ENCODE measurements around the gene HTR2A.

Gene HTR2A

DNA sequence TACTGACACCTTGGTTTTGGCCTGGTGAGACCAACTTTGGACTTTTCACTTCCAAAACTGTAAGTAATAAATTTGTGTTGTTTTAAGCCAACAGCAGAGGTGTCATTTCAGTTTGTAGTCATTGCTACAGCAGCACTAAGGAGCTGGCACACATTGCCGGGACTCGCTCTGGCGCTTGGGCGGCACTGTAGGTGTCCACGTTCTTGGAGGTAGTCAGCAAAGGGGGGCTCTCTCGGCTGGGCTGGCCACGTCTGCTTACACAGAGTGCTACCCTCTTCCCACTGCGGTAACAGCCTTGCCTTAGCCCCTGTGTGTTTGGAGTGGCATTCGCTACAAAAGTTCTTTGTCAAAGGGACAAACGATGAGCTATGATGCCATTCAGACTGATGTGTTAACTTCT, 44.7 kb downstream of the HTR2A start:
- Histone ChIP-seq H2BK120ac (ENCODE audit: insufficient read depth, low read length, poor library complexity) (no peak overlapping the region), H3K9ac (ENCODE audit: low read length) (no peak overlapping the region), H2BK5ac (ENCODE audit: low read depth, low read length, poor library complexity) (no peak overlapping the region), H3K4me2 (ENCODE audit: low read length) (no peak overlapping the region), H3K27me3 (ENCODE audit: insufficient read depth, low read length) (no peaks in the 10 kb centered on the region), H3K9me3 (ENCODE audit: insufficient read depth, low read depth, low read length) (no peaks in the 10 kb centered on the region), H4K8ac (ENCODE audit: low read depth, low read length) (no peak overlapping the region), H2BK12ac (ENCODE audit: low read length) (no peak overlapping the region), H2AFZ (ENCODE audit: insufficient read depth, low read length, poor library complexity) (no peak overlapping the region), H3K18ac (ENCODE audit: low read length) (no peak overlapping the region), H3K4ac (ENCODE audit: low read depth, low read length) (no peak overlapping the region), H3K23ac (ENCODE audit: low read length) (no peak overlapping the region), H4K91ac (ENCODE audit: low read depth, low read length) (no peak overlapping the region), H4K12ac (ENCODE audit: low read depth, low read length) (no peak overlapping the region), H3K4me1 (ENCODE audit: control insufficient read depth in 1 of 2, insufficient read depth in 2 of 2, low read length in 2 of 2) (no peaks in the 10 kb centered on the region), H3K14ac (ENCODE audit: low read length) (no peak overlapping the region), H3K36me3 (ENCODE audit: control insufficient read depth in 1 of 2, insufficient read depth in 2 of 2, low read length in 2 of 2) (no peaks in the 10 kb centered on the region), H3K27ac (ENCODE audit: low read depth, low read length) (no peak overlapping the region), H3K79me2 (ENCODE audit: control insufficient read depth, insufficient read depth, low read length, poor library complexity) (no peaks in the 10 kb centered on the region), H3K4me3 (ENCODE audit: low read depth, low read length) (no peak overlapping the region), H2AK5ac (ENCODE audit: low read length) (no peak overlapping the region), H3K79me1 (ENCODE audit: low read length) (no peaks in the 10 kb centered on the region)
- WGBS (ENCODE audit: extremely low coverage, insufficient coverage, insufficient read length), result no CpG with 5 or more reads among the region's 10 CpGs
- no peak for DNase-seq

DNA sequence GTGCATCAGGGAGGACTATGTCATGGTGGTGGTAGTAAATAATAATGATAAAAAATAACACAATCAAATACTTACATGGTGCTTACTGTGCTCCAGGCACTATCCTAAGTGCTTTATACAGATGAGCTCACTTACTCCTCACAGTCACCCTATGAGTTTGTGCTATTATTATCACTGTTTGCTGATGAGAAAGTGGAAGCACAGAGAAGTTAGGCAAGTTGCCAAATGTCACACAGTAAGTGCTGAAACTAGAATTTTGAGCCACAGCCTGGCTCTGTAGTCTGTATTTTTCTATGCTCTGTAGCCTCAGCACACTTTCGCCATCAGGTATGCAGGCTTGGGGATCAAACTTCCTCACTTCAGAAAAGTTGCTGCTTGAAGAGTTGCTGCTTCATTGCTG, 46.6 kb downstream of the HTR2A start:
- no peak overlapping the region for H3K18ac ChIP-seq (ENCODE audit: low read length)

DNA sequence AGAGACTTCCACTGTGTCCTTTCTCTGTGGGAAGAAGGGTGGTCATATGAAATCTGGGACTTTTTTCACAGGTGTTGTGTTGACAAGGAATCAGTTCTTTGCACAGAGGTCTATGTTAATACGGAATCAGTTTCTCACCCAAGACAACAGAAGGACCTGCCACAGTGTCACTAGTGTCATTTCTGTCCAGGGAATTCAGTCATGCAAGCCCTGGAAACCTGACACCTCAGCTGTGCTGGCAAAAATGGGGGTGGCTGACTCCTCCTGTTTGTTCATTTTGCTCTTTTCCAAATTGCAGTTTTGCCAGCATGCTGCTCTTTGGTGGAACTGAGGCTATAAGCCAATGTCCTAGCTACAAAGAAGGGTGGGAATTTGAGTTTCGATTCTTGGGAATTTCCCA, 50.1 kb downstream of the HTR2A start:
- Histone ChIP-seq H2BK5ac (ENCODE audit: low read depth, low read length, poor library complexity) (no peak overlapping the region), H3K9ac (ENCODE audit: low read length) (no peak overlapping the region), H3K4me3 (ENCODE audit: low read depth, low read length) (no peak overlapping the region), H3K27ac (ENCODE audit: low read depth, low read length) (no peak overlapping the region), H3K18ac (ENCODE audit: low read length) (no peak overlapping the region), H2BK12ac (ENCODE audit: low read length) (no peak overlapping the region), H2AK5ac (ENCODE audit: low read length) (no peak overlapping the region), H4K91ac (ENCODE audit: low read depth, low read length) (no peak overlapping the region), H3K4ac (ENCODE audit: low read depth, low read length) (no peak overlapping the region), H3K4me1 (ENCODE audit: control insufficient read depth in 1 of 2, insufficient read depth in 2 of 2, low read length in 2 of 2) (peaks cover 0 to 6% of the 10 kb centered on the region in 2 experiments), H4K8ac (ENCODE audit: low read depth, low read length) (no peak overlapping the region), H3K79me1 (ENCODE audit: low read length) (no peaks in the 10 kb centered on the region), H3K4me2 (ENCODE audit: low read length) (no peak overlapping the region), H2AFZ (ENCODE audit: insufficient read depth, low read length, poor library complexity) (no peak overlapping the region), H3K27me3 (ENCODE audit: insufficient read depth, low read length) (no peaks in the 10 kb centered on the region), H3K23ac (ENCODE audit: low read length) (no peak overlapping the region), H4K12ac (ENCODE audit: low read depth, low read length) (no peak overlapping the region), H3K36me3 (ENCODE audit: control insufficient read depth in 1 of 2, insufficient read depth in 2 of 2, low read length in 2 of 2) (no peaks in the 10 kb centered on the region), H3K9me3 (ENCODE audit: insufficient read depth, low read depth, low read length) (peaks cover 5% of the 10 kb centered on the region), H2BK120ac (ENCODE audit: insufficient read depth, low read length, poor library complexity) (no peak overlapping the region), H3K79me2 (ENCODE audit: control insufficient read depth, insufficient read depth, low read length, poor library complexity) (no peaks in the 10 kb centered on the region), H3K14ac (ENCODE audit: low read length) (no peak overlapping the region)
- no CpG with 5 or more reads among the region's 2 CpGs for WGBS (ENCODE audit: extremely low coverage, insufficient coverage, insufficient read length)
- no peak for DNase-seq

More for the DNA sequence above, 46.6 kb downstream of the HTR2A start:
- H4K12ac ChIP-seq (ENCODE audit: low read depth, low read length), result no peak overlapping the region
- H2AFZ ChIP-seq (ENCODE audit: insufficient read depth, low read length, poor library complexity), result no peak overlapping the region
- H3K14ac ChIP-seq (ENCODE audit: low read length), result no peak overlapping the region
- no peak overlapping the region for H3K9ac ChIP-seq (ENCODE audit: low read length)
- H2BK120ac ChIP-seq (ENCODE audit: insufficient read depth, low read length, poor library complexity), result no peak overlapping the region
- H2AK5ac ChIP-seq (ENCODE audit: low read length), result no peak overlapping the region
- no peak overlapping the region for H4K91ac ChIP-seq (ENCODE audit: low read depth, low read length)
- no peak overlapping the region for H3K27ac ChIP-seq (ENCODE audit: low read depth, low read length)
- H3K4me3 ChIP-seq (ENCODE audit: low read depth, low read length), result no peak overlapping the region
- peaks cover under 1% of the 10 kb centered on the region for H3K9me3 ChIP-seq (ENCODE audit: insufficient read depth, low read depth, low read length)
- no CpG with 5 or more reads among the region's 1 CpG for WGBS (ENCODE audit: extremely low coverage, insufficient coverage, insufficient read length)
- H3K4me2 ChIP-seq (ENCODE audit: low read length), result no peak overlapping the region
- DNase-seq, result no peak
- no peaks in the 10 kb centered on the region for H3K36me3 ChIP-seq (ENCODE audit: control insufficient read depth in 1 of 2, insufficient read depth in 2 of 2, low read length in 2 of 2)
- H2BK5ac ChIP-seq (ENCODE audit: low read depth, low read length, poor library complexity), result no peak overlapping the region
- H3K79me2 ChIP-seq (ENCODE audit: control insufficient read depth, insufficient read depth, low read length, poor library complexity), result no peaks in the 10 kb centered on the region
- H2BK12ac ChIP-seq (ENCODE audit: low read length), result no peak overlapping the region
- H3K79me1 ChIP-seq (ENCODE audit: low read length), result no peaks in the 10 kb centered on the region
- H4K8ac ChIP-seq (ENCODE audit: low read depth, low read length), result no peak overlapping the region
- peaks cover 0 to 3% of the 10 kb centered on the region in 2 experiments for H3K4me1 ChIP-seq (ENCODE audit: control insufficient read depth in 1 of 2, insufficient read depth in 2 of 2, low read length in 2 of 2)
- H3K27me3 ChIP-seq (ENCODE audit: insufficient read depth, low read length), result no peaks in the 10 kb centered on the region
- H3K4ac ChIP-seq (ENCODE audit: low read depth, low read length), result no peak overlapping the region
- H3K23ac ChIP-seq (ENCODE audit: low read length), result no peak overlapping the region

DNA sequence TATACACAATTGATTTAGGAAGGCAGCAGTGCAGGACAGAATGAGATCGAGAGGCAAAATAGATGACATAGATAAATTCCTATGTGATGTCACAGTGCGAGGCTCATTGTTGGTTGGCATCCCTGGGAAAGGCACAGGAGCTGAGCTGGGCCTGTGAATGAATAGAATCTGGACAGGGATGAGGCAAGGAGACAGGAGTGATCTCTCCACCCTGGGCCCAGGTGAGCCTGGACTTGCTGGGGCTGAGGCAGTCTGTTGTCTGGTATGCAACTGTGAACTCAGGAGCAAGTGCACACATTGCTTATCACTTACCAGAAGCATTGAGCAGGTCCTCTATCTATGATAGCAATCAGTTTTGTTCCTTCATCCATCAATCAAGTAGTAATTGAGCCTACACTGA, 51.7 kb downstream of the HTR2A start:
- Histone ChIP-seq H2BK5ac (ENCODE audit: low read depth, low read length, poor library complexity) (no peak overlapping the region), H2AFZ (ENCODE audit: insufficient read depth, low read length, poor library complexity) (no peak overlapping the region), H3K9ac (ENCODE audit: low read length) (peak overlapping the region; percentile 72), H3K79me1 (ENCODE audit: low read length) (no peaks in the 10 kb centered on the region), H4K91ac (ENCODE audit: low read depth, low read length) (no peak overlapping the region), H2BK120ac (ENCODE audit: insufficient read depth, low read length, poor library complexity) (no peak overlapping the region), H3K23ac (ENCODE audit: low read length) (peak overlapping the region; percentile 78), H3K14ac (ENCODE audit: low read length) (no peak overlapping the region), H3K27me3 (ENCODE audit: insufficient read depth, low read length) (no peaks in the 10 kb centered on the region), H3K36me3 (ENCODE audit: control insufficient read depth in 1 of 2, insufficient read depth in 2 of 2, low read length in 2 of 2) (no peaks in the 10 kb centered on the region), H3K79me2 (ENCODE audit: control insufficient read depth, insufficient read depth, low read length, poor library complexity) (no peaks in the 10 kb centered on the region), H3K4ac (ENCODE audit: low read depth, low read length) (no peak overlapping the region), H3K4me1 (ENCODE audit: control insufficient read depth in 1 of 2, insufficient read depth in 2 of 2, low read length in 2 of 2) (peaks cover 0 to 6% of the 10 kb centered on the region in 2 experiments), H2AK5ac (ENCODE audit: low read length) (no peak overlapping the region), H3K9me3 (ENCODE audit: insufficient read depth, low read depth, low read length) (peaks cover 5% of the 10 kb centered on the region), H2BK12ac (ENCODE audit: low read length) (no peak overlapping the region), H4K8ac (ENCODE audit: low read depth, low read length) (no peak overlapping the region), H3K27ac (ENCODE audit: low read depth, low read length) (no peak overlapping the region), H3K18ac (ENCODE audit: low read length) (no peak overlapping the region), H3K4me2 (ENCODE audit: low read length) (no peak overlapping the region), H4K12ac (ENCODE audit: low read depth, low read length) (no peak overlapping the region), H3K4me3 (ENCODE audit: low read depth, low read length) (no peak overlapping the region)
- no CpG with 5 or more reads among the region's 2 CpGs for WGBS (ENCODE audit: extremely low coverage, insufficient coverage, insufficient read length)
- no peak for DNase-seq

Data from trophoblast cell (in vitro differentiated cells and primary cell).